HepG2 (cell line): ENCODE data around the gene THBS2. TPM values are rescaled to one million over a fixed set of nuclear protein-coding genes. Genes with fewer than 3 reads are reported as not detected.

Experiments
- CEBPG ChIP-seq: IDR thresholded peaks from 2 replicates; pipeline ENCODE4 v1.6.1; 2016
- CREB1 ChIP-seq, 2 experiments: fragments of 450-650 bp in 1 of 2; IDR thresholded peaks; 2 replicates each; pipeline ENCODE4 v1.6.1; 2016 to 2017; ENCODE audit warnings: control low read depth in 1 of 2, mild to moderate bottlenecking in 1 of 2, missing compliant biosample characterization in 1 of 2, missing genetic modification characterization in 1 of 2
- FOXA3 ChIP-seq: IDR thresholded peaks from 2 replicates; pipeline ENCODE4 v1.6.1; 2016; ENCODE audit warnings: missing genetic modification reagents, missing compliant biosample characterization
- HIVEP1 ChIP-seq: sonication (generic); formaldehyde crosslinking; IDR thresholded peaks from 2 replicates; pipeline ENCODE4 v1.4.0; 2020; ENCODE audit warnings: mild to moderate bottlenecking, missing genetic modification reagents
- NR2F2 ChIP-seq: IDR thresholded peaks from 2 replicates; pipeline ENCODE4 v1.6.1; 2012; ENCODE audit warnings: low read depth, inconsistent platforms, borderline replicate concordance
- NR2F6 ChIP-seq, 2 experiments: IDR thresholded peaks; 2 replicates each; pipeline ENCODE4 v1.6.1; 2016; ENCODE audit warnings: antibody characterized with exemption in 1 of 2, mild to moderate bottlenecking in 1 of 2
- POLR2A ChIP-seq, 2 experiments: IDR thresholded peaks; 2 replicates each; pipeline ENCODE4 v1.6.1; 2011; ENCODE audit warnings: low read depth in 2 of 2, low read length in 2 of 2, mild to moderate bottlenecking in 1 of 2, moderate library complexity in 1 of 2; ENCODE audit not compliant: insufficient read depth in 1 of 2
- POLR2G ChIP-seq: fragments of 200-400 bp; formaldehyde crosslinking; IDR thresholded peaks from 2 replicates; pipeline ENCODE4 v1.6.1; 2018; ENCODE audit warnings: mild to moderate bottlenecking, low read depth, low read length, moderate library complexity
- RXRB ChIP-seq: IDR thresholded peaks from 2 replicates; pipeline ENCODE4 v1.6.1; 2016; ENCODE audit warnings: borderline replicate concordance, missing genetic modification reagents, missing compliant biosample characterization
- SALL1 ChIP-seq: sonication (generic); formaldehyde crosslinking; IDR thresholded peaks from 2 replicates; pipeline ENCODE4 v1.8.0; 2022; ENCODE audit warnings: mild to moderate bottlenecking, missing genetic modification reagents
- SMYD3 ChIP-seq: sonication (generic); formaldehyde crosslinking; IDR thresholded peaks from 2 replicates; pipeline ENCODE4 v1.8.1; 2023; ENCODE audit warnings: mild to moderate bottlenecking, missing genetic modification reagents
- TEAD3 ChIP-seq: optimal IDR thresholded peaks from 2 replicates; pipeline ENCODE3; 2016; ENCODE audit warnings: borderline replicate concordance
- ZBTB38 ChIP-seq: sonication (generic); formaldehyde crosslinking; IDR thresholded peaks from 2 replicates; pipeline ENCODE4 v1.5.1; 2020; ENCODE audit warnings: mild to moderate bottlenecking, missing genetic modification reagents
- ZBTB43 ChIP-seq: sonication (generic); formaldehyde crosslinking; conservative IDR thresholded peaks from 2 replicates; pipeline ENCODE4 v1.4.0; 2020; ENCODE audit warnings: missing genetic modification reagents
- ZNF205 ChIP-seq: IDR thresholded peaks from 2 replicates; pipeline ENCODE4 v1.6.1; 2018; ENCODE audit warnings: missing biosample characterization, missing genetic modification reagents
- ZNF501 ChIP-seq: sonication (generic); formaldehyde crosslinking; IDR thresholded peaks from 2 replicates; pipeline ENCODE4 v1.5.1; 2020; ENCODE audit warnings: mild to moderate bottlenecking, moderate library complexity, missing genetic modification reagents
- ZNF629 ChIP-seq: sonication (generic); formaldehyde crosslinking; conservative IDR thresholded peaks from 2 replicates; pipeline ENCODE4 v1.5.0; 2020; ENCODE audit warnings: missing genetic modification reagents
- polyA plus RNA-seq, 8 experiments: library from polyadenylated mRNA; depleted of rRNA in 3 of 8; stranded (reverse) in 7 of 8; unstranded in 1 of 8; fragments of >200 nt; fragmentation: Illumina TruSeq in 4 of 8; extraction: Trizol in 4 of 8; gene quantifications; 2 replicates each; pipeline versions ENCODE4 v1.2.1 to v1.2.3, GENCODE V29; 2011 to 2016; ENCODE audit warnings: low read depth in 4 of 8, missing spikeins in 1 of 8, mixed read lengths in 1 of 8; ENCODE audit not compliant: insufficient read depth in 1 of 8
- total RNA-seq, 5 experiments: library from RNA; depleted of rRNA; stranded (reverse); fragments of >200 nt; fragmentation: Illumina TruSeq; extraction: Trizol; gene quantifications; 2 replicates each; pipeline ENCODE4 v1.2.3, GENCODE V29; 2016; ENCODE audit warnings: low read depth in 1 of 5
- TF ChIP-seq, protein P1 (sequence below): IDR thresholded peaks from 2 replicates; pipeline ENCODE4 v1.4.0; 2020; ENCODE audit warnings: mild to moderate bottlenecking, missing genetic modification reagents
- TF ChIP-seq, protein P2 (sequence below): sonication (generic); formaldehyde crosslinking; IDR thresholded peaks from 2 replicates; pipeline ENCODE4 v1.9.0; 2022; ENCODE audit warnings: missing genetic modification reagents, mild to moderate bottlenecking, borderline replicate concordance
- TF ChIP-seq, protein P3 (sequence below): sonication (generic); formaldehyde crosslinking; IDR thresholded peaks from 2 replicates; pipeline ENCODE4 v1.4.0; 2020; ENCODE audit warnings: mild to moderate bottlenecking, missing genetic modification reagents, borderline replicate concordance
- TF ChIP-seq, protein P4 (sequence below): sonication (generic); formaldehyde crosslinking; IDR thresholded peaks from 2 replicates; pipeline ENCODE4 v1.4.0; 2020; ENCODE audit warnings: mild to moderate bottlenecking, missing genetic modification reagents

Gene THBS2
- total and polyA plus RNA-seq, 2 of the 13 experiments (the other 11 are each of a cell fraction or from before 2014, with no cell fraction given), result 0.12 to 0.15 TPM

DNA sequence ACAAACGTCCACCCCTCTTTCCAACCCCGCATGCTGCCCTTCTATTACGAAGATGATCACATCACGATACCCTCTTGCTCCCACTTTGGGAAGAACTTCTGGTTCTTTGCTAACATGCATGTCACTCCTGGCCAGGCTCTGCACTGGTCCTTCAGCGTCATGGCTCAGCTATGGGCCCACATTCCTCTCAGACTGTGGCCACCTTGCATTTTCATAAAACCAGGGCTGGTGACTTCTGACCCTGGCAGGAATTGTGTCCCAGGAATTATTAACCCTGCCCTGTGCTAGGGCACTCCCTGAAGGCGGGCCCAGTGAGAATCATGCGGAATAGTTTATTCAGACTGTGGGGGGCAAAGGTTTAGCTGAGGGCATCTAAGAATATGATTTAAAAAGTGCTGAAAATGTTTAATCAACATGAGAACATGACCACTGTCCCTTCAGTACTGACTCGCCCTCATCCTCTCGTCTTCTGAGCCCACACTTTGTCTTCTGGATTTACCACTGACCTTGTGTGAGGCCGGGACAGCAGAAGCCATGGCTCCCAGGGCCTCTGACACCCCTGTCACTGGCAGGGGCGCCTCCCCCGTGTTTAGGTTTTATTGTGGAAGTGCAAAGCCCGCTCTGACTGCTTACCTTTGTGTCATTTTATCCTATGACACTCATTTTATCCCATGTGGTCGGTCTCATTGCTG lies 38.1 kb upstream of the THBS2 start (continued):
- TF ChIP-seq HIVEP1 (CRISPR knock-in tag) (no peak), SALL1 (CRISPR knock-in tag) (peak; percentile 28; the same call in 1 of the 2 replicates), NR2F2 (0 out of 2 replicates have a peak, but pooled peaks have one; percentile 14), ZNF205 (CRISPR knock-in tag) (no peak), CREB1 (IDR thresholded peaks at IDR 0.05) (no peak), CREB1 (CRISPR knock-in tag; IDR thresholded peaks at IDR 0.05) (0 out of 2 replicates have a peak, but pooled peaks have one; percentile 18), ZBTB38 (peak; percentile 35; the same call in 1 of the 2 replicates), SMYD3 (no peak), ZBTB43 (CRISPR knock-in tag) (peak; percentile 27; the same call in 1 of the 2 replicates), TEAD3 (peak; percentile 89), NR2F6 (IDR thresholded peaks at IDR 0.05) (no peak; the same call in 1 of the 2 replicates), NR2F6 (CRISPR knock-in tag; IDR thresholded peaks at IDR 0.05) (peak; percentile 85), RXRB (peak; percentile 36; the same call in 1 of the 2 replicates), ZNF501 (0 out of 2 replicates have a peak, but pooled peaks have one; percentile 9), FOXA3 (CRISPR knock-in tag) (peak; percentile 48), CEBPG (peak; percentile 32; the same call in 1 of the 2 replicates), POLR2A (IDR thresholded peaks at IDR 0.05; ENCODE audit: insufficient read depth in 1 of 2, low read depth in 2 of 2, low read length in 2 of 2) (peak in 1 of 2 experiments; percentile 37; a peak in 3 of 4 replicates), POLR2G (peak; percentile 90), ZNF629 (CRISPR knock-in tag) (peak; percentile 51; the same call in 1 of the 2 replicates)
- TF ChIP-seq, protein P1, sequence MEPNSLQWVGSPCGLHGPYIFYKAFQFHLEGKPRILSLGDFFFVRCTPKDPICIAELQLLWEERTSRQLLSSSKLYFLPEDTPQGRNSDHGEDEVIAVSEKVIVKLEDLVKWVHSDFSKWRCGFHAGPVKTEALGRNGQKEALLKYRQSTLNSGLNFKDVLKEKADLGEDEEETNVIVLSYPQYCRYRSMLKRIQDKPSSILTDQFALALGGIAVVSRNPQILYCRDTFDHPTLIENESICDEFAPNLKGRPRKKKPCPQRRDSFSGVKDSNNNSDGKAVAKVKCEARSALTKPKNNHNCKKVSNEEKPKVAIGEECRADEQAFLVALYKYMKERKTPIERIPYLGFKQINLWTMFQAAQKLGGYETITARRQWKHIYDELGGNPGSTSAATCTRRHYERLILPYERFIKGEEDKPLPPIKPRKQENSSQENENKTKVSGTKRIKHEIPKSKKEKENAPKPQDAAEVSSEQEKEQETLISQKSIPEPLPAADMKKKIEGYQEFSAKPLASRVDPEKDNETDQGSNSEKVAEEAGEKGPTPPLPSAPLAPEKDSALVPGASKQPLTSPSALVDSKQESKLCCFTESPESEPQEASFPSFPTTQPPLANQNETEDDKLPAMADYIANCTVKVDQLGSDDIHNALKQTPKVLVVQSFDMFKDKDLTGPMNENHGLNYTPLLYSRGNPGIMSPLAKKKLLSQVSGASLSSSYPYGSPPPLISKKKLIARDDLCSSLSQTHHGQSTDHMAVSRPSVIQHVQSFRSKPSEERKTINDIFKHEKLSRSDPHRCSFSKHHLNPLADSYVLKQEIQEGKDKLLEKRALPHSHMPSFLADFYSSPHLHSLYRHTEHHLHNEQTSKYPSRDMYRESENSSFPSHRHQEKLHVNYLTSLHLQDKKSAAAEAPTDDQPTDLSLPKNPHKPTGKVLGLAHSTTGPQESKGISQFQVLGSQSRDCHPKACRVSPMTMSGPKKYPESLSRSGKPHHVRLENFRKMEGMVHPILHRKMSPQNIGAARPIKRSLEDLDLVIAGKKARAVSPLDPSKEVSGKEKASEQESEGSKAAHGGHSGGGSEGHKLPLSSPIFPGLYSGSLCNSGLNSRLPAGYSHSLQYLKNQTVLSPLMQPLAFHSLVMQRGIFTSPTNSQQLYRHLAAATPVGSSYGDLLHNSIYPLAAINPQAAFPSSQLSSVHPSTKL, result peak; percentile 55
- TF ChIP-seq, protein P2, sequence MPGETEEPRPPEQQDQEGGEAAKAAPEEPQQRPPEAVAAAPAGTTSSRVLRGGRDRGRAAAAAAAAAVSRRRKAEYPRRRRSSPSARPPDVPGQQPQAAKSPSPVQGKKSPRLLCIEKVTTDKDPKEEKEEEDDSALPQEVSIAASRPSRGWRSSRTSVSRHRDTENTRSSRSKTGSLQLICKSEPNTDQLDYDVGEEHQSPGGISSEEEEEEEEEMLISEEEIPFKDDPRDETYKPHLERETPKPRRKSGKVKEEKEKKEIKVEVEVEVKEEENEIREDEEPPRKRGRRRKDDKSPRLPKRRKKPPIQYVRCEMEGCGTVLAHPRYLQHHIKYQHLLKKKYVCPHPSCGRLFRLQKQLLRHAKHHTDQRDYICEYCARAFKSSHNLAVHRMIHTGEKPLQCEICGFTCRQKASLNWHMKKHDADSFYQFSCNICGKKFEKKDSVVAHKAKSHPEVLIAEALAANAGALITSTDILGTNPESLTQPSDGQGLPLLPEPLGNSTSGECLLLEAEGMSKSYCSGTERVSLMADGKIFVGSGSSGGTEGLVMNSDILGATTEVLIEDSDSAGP (CRISPR knock-in tag), result peak; percentile 46; the same call in 1 of the 2 replicates
- TF ChIP-seq, protein P3, sequence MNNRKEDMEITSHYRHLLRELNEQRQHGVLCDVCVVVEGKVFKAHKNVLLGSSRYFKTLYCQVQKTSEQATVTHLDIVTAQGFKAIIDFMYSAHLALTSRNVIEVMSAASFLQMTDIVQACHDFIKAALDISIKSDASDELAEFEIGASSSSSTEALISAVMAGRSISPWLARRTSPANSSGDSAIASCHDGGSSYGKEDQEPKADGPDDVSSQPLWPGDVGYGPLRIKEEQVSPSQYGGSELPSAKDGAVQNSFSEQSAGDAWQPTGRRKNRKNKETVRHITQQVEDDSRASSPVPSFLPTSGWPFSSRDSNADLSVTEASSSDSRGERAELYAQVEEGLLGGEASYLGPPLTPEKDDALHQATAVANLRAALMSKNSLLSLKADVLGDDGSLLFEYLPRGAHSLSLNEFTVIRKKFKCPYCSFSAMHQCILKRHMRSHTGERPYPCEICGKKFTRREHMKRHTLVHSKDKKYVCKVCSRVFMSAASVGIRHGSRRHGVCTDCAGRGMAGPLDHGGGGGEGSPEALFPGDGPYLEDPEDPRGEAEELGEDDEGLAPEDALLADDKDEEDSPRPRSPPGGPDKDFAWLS (CRISPR knock-in tag), result 0 out of 2 replicates have a peak, but pooled peaks have one; percentile 32
- TF ChIP-seq, protein P4, sequence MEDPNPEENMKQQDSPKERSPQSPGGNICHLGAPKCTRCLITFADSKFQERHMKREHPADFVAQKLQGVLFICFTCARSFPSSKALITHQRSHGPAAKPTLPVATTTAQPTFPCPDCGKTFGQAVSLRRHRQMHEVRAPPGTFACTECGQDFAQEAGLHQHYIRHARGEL (CRISPR knock-in tag), result no peak
